Breast epithelium (tissue), 3 donors: ENCODE data around the gene CLDN15.

ENCODE experiments used
- POLR2A ChIP-seq: fragments of 450-650 bp; IDR thresholded peaks from one replicate; pipeline ENCODE4 v1.6.1; 2016; ENCODE audit warnings: antibody characterized with exemption, mild to moderate bottlenecking, moderate library complexity
- POLR2AphosphoS5 ChIP-seq, 3 donors: sonication (generic); formaldehyde crosslinking; IDR thresholded peaks; one replicate each; pipeline ENCODE4 v1.6.1; 2017; ENCODE audit warnings: antibody characterized with exemption in 3 of 3
- TF ChIP-seq, protein P1 (sequence below), 3 donors: fragments of 450-650 bp; IDR thresholded peaks; one replicate each; pipeline ENCODE4 v1.5.1; 2016 to 2017; ENCODE audit warnings: antibody characterized with exemption in 3 of 3, mild to moderate bottlenecking in 3 of 3, moderate library complexity in 3 of 3

DNA sequence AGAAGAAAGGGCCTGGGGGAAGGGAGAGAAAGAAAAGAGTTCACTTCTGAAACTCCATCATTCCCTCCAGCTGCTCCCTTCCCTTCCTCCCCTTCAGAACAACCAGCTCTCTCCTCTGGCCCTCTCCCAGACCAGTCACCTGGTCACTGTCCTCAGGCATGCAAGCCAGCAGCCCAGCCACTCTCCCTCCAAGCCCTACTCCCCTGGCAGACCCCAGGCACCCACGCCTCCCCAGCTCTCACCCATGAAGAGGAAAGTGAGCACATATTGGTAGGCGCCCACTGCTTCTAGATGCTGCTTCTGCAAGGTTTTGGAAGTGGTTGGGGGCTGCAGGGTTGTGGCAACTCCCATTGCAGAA, 37.1 kb downstream of the CLDN15 start:
- TF ChIP-seq, protein P1, sequence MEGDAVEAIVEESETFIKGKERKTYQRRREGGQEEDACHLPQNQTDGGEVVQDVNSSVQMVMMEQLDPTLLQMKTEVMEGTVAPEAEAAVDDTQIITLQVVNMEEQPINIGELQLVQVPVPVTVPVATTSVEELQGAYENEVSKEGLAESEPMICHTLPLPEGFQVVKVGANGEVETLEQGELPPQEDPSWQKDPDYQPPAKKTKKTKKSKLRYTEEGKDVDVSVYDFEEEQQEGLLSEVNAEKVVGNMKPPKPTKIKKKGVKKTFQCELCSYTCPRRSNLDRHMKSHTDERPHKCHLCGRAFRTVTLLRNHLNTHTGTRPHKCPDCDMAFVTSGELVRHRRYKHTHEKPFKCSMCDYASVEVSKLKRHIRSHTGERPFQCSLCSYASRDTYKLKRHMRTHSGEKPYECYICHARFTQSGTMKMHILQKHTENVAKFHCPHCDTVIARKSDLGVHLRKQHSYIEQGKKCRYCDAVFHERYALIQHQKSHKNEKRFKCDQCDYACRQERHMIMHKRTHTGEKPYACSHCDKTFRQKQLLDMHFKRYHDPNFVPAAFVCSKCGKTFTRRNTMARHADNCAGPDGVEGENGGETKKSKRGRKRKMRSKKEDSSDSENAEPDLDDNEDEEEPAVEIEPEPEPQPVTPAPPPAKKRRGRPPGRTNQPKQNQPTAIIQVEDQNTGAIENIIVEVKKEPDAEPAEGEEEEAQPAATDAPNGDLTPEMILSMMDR (IDR thresholded peaks at IDR 0.05) = no peak
- TF ChIP-seq POLR2AphosphoS5 (IDR thresholded peaks at IDR 0.05) = no peak
- TF ChIP-seq POLR2A = no peak
